Stimulated activated CD4-positive, alpha-beta T cell treated with anti-CD3 and anti-CD28 coated beads, Interleukin-1b, Interleukin-23, amount 100 ng/mL, for 24 hours (primary cell): ENCODE measurements around the gene STRA6.

ENCODE experiments used
- DNase-seq, 4 experiments: peaks; one replicate each; pipeline ENCODE4 v3.0.0-alpha.2; 2020; ENCODE audit warnings: low read depth in 4 of 4, low spot score in 1 of 4

The STRA6 gene

GRCh38 chr15:74180881-74181602, 21.5 kb downstream of the STRA6 start:
- no peak for DNase-seq

- no peak for DNase-seq
Measured at GRCh38 chr15:74179983-74180880, 22.4 kb downstream of the STRA6 start.

- DNase-seq = no peak
Measured at GRCh38 chr15:74179101-74179841, 23.3 kb downstream of the STRA6 start.

- no peak for DNase-seq
Measured at GRCh38 chr15:74178326-74179100, 24.1 kb downstream of the STRA6 start.

- no peak for DNase-seq
Measured at GRCh38 chr15:74176262-74177214, 26.0 kb downstream of the STRA6 start.

GRCh38 chr15:74175271-74176191, 27.1 kb downstream of the STRA6 start:
- DNase-seq = no peak

- DNase-seq = no peak
Measured at GRCh38 chr15:74174958-74175253, 27.7 kb downstream of the STRA6 start.

- no peak for DNase-seq
Measured at GRCh38 chr15:74174219-74174957, 28.2 kb downstream of the STRA6 start.

- DNase-seq = no peak
Measured at GRCh38 chr15:74173380-74174218, 29.0 kb downstream of the STRA6 start, which contains the start of gene ISLR. Gene ISLR, plus strand, starts transcription at chr15:74173710. Its CDS starts 1,149 bp downstream, at chr15:74174859.

- no peak for DNase-seq
Measured at GRCh38 chr15:74172701-74173379, 29.7 kb downstream of the STRA6 start.

GRCh38 chr15:74171965-74172541, 30.5 kb downstream of the STRA6 start:
- no peak for DNase-seq

GRCh38 chr15:74170875-74171578, 31.6 kb downstream of the STRA6 start:
- DNase-seq = no peak

GRCh38 chr15:74170071-74170844, 32.3 kb downstream of the STRA6 start:
- DNase-seq = no peak

GRCh38 chr15:74168711-74169126, 33.9 kb downstream of the STRA6 start:
- no peak for DNase-seq

GRCh38 chr15:74167891-74168331, 34.7 kb downstream of the STRA6 start:
- no peak for DNase-seq
